DOHH2 (cell line): ENCODE measurements around the gene ABCA1.

Experiments
- H3F3A ChIP-seq: fragments of 200-600 bp; sonication (generic), shearing (Covaris generic); 2 replicates; pipeline ENCODE4 v1.6.0; 2016; ENCODE audit warnings: antibody characterized with exemption, mild to moderate bottlenecking; ENCODE audit not compliant: control insufficient read depth, insufficient read depth
- H3K27ac ChIP-seq: fragments of 200-600 bp; sonication (generic); 2 replicates; pipeline ENCODE4 v1.5.1; 2014; ENCODE audit warnings: low read depth, mild to moderate bottlenecking, low read length, moderate library complexity
- H3K27me3 ChIP-seq: fragments of 200-600 bp; sonication (generic); 2 replicates; pipeline ENCODE4 v1.6.1; 2014; ENCODE audit warnings: mild to moderate bottlenecking, low read length, mixed read lengths; ENCODE audit not compliant: control insufficient read depth
- H3K36me3 ChIP-seq: fragments of 200-600 bp; sonication (generic); 2 replicates; pipeline ENCODE4 v1.6.1; 2014; ENCODE audit warnings: mild to moderate bottlenecking, low read length, moderate library complexity, mixed read lengths; ENCODE audit not compliant: control insufficient read depth
- H3K4me1 ChIP-seq: fragments of 200-600 bp; sonication (generic); 2 replicates; pipeline ENCODE4 v1.6.1; 2014; ENCODE audit warnings: mild to moderate bottlenecking, low read length, mixed read lengths; ENCODE audit not compliant: control insufficient read depth
- H3K4me2 ChIP-seq: fragments of 200-600 bp; sonication (generic); 2 replicates; pipeline ENCODE4 v1.6.0; 2014; ENCODE audit warnings: mild to moderate bottlenecking, low read length, moderate library complexity
- H3K4me3 ChIP-seq: fragments of 200-600 bp; sonication (generic); 2 replicates; pipeline ENCODE4 v1.5.1; 2014; ENCODE audit warnings: mild to moderate bottlenecking, low read length, mixed read lengths
- H3K79me2 ChIP-seq: fragments of 200-600 bp; sonication (generic); 2 replicates; pipeline ENCODE4 v1.6.1; 2014; ENCODE audit warnings: mild to moderate bottlenecking, low read length, mixed read lengths; ENCODE audit not compliant: control insufficient read depth
- H3K9me2 ChIP-seq: fragments of 200-600 bp; sonication (generic); replicated peaks from 2 replicates; pipeline ENCODE4 v1.6.1; 2014; ENCODE audit warnings: mild to moderate bottlenecking, low read length, mixed read lengths; ENCODE audit not compliant: control insufficient read depth
- H3K9me3 ChIP-seq: fragments of 200-600 bp; sonication (generic); 2 replicates; pipeline ENCODE4 v1.6.1; 2014; ENCODE audit warnings: antibody characterized with exemption, low read length, mixed read lengths; ENCODE audit not compliant: control insufficient read depth, insufficient read depth
- H4K20me1 ChIP-seq: fragments of 200-600 bp; sonication (generic); 2 replicates; pipeline ENCODE4 v1.6.0; 2014; ENCODE audit warnings: low read depth, mild to moderate bottlenecking, antibody characterized with exemption, low read length, moderate library complexity; ENCODE audit not compliant: control insufficient read depth, insufficient read depth
- EZH2phosphoT487 ChIP-seq: fragments of 200-600 bp; sonication (generic); IDR thresholded peaks from 2 replicates; pipeline ENCODE4 v1.6.1; 2017; ENCODE audit warnings: borderline replicate concordance, mild to moderate bottlenecking, antibody characterized with exemption, low read length, moderate library complexity, mixed read lengths
- TF ChIP-seq, protein P1 (sequence below): fragments of 200-600 bp; sonication (generic); IDR thresholded peaks from one replicate; pipeline ENCODE4 v1.5.1; 2014; ENCODE audit warnings: antibody characterized with exemption, mild to moderate bottlenecking, low read depth, low read length; ENCODE audit not compliant: poor library complexity, severe bottlenecking

The ABCA1 gene

DNA sequence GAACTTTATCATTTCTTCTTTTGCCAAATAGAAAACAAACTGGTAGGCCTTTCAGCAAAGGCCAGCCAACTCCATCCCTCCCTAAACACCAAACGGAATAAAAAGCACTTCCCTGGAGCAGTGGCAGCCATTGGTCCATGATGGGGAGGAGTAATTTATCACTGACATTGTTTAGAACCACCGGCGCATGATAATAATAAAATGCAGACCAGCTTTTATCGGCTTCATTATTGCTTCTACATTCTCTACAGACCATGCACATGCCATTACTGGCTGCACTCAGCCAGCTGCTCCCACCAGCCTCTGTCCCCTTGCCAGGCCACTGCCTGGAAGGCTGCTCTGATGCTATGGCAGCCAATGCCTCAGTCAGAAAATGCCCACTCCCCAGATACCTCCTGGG lies 45.9 kb downstream of the ABCA1 start:
- Histone ChIP-seq H3K27me3 (no peaks in the 10 kb centered on the region), H3K27ac (no peak overlapping the region), H4K20me1 (no peaks in the 10 kb centered on the region), H3K4me1 (no peaks in the 10 kb centered on the region), H3K36me3 (peaks cover 82% of the 10 kb centered on the region), H3K9me2 (no peaks in the 10 kb centered on the region), H3K9me3 (no peaks in the 10 kb centered on the region), H3K4me3 (no peak overlapping the region), H3K4me2 (no peak overlapping the region), H3F3A (no peaks in the 10 kb centered on the region), H3K79me2 (no peaks in the 10 kb centered on the region)
- TF ChIP-seq, protein P1, sequence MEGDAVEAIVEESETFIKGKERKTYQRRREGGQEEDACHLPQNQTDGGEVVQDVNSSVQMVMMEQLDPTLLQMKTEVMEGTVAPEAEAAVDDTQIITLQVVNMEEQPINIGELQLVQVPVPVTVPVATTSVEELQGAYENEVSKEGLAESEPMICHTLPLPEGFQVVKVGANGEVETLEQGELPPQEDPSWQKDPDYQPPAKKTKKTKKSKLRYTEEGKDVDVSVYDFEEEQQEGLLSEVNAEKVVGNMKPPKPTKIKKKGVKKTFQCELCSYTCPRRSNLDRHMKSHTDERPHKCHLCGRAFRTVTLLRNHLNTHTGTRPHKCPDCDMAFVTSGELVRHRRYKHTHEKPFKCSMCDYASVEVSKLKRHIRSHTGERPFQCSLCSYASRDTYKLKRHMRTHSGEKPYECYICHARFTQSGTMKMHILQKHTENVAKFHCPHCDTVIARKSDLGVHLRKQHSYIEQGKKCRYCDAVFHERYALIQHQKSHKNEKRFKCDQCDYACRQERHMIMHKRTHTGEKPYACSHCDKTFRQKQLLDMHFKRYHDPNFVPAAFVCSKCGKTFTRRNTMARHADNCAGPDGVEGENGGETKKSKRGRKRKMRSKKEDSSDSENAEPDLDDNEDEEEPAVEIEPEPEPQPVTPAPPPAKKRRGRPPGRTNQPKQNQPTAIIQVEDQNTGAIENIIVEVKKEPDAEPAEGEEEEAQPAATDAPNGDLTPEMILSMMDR = no peak
- TF ChIP-seq EZH2phosphoT487 = no peak

DNA sequence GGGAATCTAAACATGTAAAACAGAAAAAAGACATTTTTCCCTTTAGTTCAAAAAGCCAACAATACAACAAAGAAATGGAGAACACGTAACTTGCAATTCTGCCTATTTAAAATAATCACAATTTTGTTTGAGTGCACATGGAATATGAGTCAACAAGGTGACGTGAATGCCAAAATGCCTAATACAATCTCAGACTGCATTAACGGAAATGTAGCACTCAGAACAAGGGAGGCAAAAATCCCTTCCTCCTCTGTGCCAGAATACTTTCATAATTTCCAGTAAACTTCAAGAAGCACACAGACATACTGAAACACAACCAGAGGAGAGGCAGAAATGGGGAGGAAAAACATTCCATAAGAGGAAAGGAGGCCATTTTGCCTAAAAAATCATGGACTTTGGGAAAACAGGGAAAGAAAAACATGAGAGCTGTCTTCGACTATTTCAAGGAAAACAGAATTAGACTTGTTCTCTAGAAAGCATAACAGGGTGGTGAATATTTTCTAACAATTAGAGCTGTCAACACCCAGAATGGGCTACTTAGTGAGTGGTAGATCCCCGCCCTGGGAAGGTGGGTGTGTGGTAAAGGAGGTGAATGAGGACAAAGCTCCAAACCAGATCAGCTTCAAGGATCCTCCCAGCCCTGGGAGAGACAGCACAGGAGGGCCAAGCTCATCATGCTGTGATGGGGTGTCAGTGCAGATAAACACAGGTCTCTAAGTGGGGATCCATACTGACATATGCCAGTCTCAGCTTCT lies 48.2 kb downstream of the ABCA1 start:
- no peak overlapping the region for H3K27ac ChIP-seq
- no peaks in the 10 kb centered on the region for H3K9me3 ChIP-seq
- H3K36me3 ChIP-seq = peaks cover 81% of the 10 kb centered on the region
- no peaks in the 10 kb centered on the region for H3F3A ChIP-seq
- no peaks in the 10 kb centered on the region for H3K9me2 ChIP-seq
- no peaks in the 10 kb centered on the region for H3K27me3 ChIP-seq
- no peaks in the 10 kb centered on the region for H4K20me1 ChIP-seq
- H3K79me2 ChIP-seq = no peaks in the 10 kb centered on the region
- TF ChIP-seq, protein P1 = no peak
- no peak for TF ChIP-seq EZH2phosphoT487
- H3K4me1 ChIP-seq = no peaks in the 10 kb centered on the region
- no peak overlapping the region for H3K4me3 ChIP-seq
- no peak overlapping the region for H3K4me2 ChIP-seq

DNA sequence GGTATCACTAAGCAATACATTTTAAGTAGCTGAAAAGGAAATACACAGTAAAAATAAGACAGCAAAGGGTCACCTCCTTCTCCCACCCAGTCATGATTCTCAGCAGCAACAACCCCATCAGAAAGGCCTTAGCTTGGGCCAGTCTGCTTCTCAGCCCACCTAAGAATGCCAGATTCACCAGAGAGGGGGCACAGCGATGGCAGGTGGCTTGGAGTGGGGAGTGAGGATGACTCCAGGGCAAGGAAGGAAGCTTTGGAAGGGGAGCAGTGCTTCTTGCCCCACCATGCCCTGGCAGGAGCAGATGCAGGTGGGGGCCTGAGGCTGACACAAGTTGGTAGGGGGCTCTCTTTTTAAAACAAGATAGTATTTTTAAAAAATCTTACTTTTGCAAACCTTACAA lies 51.4 kb downstream of the ABCA1 start:
- TF ChIP-seq EZH2phosphoT487 = no peak
- TF ChIP-seq, protein P1 = no peak
- peaks cover 66% of the 10 kb centered on the region for H3K36me3 ChIP-seq
- no peaks in the 10 kb centered on the region for H3F3A ChIP-seq
- no peak overlapping the region for H3K4me2 ChIP-seq
- H3K27me3 ChIP-seq = no peaks in the 10 kb centered on the region
- H3K4me1 ChIP-seq = peaks cover 23% of the 10 kb centered on the region
- no peak overlapping the region for H3K27ac ChIP-seq
- no peaks in the 10 kb centered on the region for H4K20me1 ChIP-seq
- no peaks in the 10 kb centered on the region for H3K9me2 ChIP-seq
- no peaks in the 10 kb centered on the region for H3K9me3 ChIP-seq
- H3K79me2 ChIP-seq = peaks cover under 1% of the 10 kb centered on the region
- no peak overlapping the region for H3K4me3 ChIP-seq
